GM18867 (cell line): ENCODE data around the gene GSX2.

Experiments used
- ATAC-seq: cut with Tn5 transposase; IDR thresholded peaks from one replicate; pipeline ENCODE4 v1.9.1; 2021; ENCODE audit warnings: mild to moderate bottlenecking, moderate library complexity; ENCODE audit not compliant: unreplicated experiment

The GSX2 gene

DNA sequence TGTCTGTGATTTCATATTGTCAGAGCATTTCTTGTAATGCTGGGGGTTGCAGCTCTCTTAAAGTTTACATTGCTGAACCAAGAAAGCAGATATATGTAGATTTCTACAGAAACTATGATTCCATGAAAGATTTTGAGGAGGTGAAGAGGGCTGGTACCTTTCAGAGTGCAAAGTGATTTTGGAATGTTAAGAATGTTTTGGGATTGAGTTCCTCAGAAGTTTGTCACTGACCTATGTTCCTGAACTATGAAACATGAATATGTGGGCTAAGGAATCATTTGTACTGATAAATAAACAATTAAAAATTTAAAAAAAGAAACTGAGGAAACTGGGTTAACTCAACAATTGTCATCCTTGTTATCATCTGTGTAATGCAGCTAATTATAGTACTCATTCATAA lies 23.3 kb upstream of the GSX2 start:
- no peak for ATAC-seq

DNA sequence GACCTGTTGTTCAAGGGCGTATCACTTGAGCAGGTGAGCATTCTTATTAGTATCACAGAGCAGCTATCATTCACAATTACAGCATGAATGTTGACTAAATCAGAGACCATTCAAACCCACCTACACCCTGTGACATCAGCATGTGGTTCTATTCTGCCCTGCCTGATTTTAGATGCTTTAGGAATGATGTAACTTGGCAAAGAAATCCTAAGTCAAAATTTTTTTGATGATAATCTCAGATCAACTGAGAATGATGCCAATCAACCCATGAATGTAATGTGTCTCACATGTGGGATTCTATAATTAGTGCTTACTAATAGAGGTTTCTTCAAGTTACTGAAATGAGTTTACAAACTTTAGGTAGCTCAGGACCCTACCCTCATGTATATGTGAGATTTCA lies 22.2 kb upstream of the GSX2 start:
- ATAC-seq, result no peak

DNA sequence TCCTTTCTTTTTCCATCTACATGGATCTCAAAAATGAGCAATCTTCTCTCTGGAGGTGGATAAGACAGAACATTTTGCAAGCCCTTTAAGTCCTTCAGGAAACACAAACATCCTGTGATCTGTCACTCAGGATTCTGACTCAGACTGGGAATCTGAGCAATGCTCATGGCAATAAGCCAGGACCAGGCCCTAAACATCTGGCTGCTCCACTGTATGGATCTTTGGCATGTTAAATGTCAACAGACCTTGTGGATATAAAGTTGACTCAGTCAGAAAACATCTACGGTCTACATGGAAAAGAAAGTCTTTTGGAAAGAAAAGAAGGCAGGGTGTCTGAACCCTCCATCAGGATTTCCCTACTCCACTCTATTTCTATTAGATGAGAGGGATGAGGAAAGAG lies 17.8 kb upstream of the GSX2 start:
- ATAC-seq, result no peak

DNA sequence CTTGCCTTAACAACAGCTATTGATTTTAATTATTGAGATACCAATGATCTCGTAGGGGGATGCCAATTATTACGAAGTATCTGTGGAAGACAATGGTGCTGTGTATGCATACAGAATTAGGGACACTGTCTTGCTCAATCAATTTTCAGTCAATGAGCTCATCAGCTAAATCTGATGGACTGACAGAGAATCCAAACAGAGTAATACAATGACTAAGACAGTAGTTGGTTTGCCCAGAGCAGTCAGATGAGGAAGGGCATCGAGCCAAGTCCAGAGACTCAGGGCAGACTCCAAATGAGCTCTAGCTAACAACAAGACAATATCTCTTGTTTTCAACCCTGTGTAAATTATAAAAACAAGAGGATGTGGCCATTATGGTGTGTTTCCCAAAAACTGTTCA lies 14.7 kb upstream of the GSX2 start:
- no peak for ATAC-seq

DNA sequence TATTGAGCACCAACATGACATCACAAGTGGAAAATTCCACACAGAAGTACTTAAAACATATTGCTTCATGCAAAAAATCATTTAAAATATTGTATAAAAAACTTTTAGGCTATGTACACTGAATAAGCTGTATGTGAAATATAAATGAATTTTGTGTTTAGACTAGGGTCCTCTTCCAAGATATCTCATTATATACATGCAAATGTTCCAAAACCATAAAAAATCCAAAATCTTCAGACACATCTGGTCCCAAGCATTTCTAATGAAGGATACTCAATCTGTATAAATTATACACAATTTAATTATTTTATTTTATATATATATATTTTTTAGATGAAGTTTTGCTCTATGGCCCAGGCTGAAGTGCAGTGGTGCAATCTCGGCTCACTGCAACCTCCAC lies 10.1 kb upstream of the GSX2 start:
- ATAC-seq, result no peak

DNA sequence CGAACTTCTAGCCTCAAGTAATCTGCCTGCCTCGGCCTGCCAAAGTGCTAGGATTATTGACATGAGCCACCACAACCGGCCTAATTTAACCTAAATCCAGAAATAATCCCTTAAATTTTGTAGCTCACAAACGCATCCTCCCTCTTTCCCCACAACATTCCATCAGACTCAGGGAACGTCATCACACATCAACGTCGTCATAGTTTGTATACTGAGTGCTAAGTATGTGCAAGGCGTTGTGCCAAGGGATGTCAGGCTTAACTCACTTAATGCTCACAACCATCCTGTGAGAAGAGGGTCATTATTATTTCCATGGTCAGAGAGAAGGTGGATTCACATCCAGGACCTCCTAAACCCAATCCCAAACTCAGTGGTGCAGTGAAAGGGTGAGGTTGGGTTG lies 9.6 kb upstream of the GSX2 start:
- no peak for ATAC-seq

DNA sequence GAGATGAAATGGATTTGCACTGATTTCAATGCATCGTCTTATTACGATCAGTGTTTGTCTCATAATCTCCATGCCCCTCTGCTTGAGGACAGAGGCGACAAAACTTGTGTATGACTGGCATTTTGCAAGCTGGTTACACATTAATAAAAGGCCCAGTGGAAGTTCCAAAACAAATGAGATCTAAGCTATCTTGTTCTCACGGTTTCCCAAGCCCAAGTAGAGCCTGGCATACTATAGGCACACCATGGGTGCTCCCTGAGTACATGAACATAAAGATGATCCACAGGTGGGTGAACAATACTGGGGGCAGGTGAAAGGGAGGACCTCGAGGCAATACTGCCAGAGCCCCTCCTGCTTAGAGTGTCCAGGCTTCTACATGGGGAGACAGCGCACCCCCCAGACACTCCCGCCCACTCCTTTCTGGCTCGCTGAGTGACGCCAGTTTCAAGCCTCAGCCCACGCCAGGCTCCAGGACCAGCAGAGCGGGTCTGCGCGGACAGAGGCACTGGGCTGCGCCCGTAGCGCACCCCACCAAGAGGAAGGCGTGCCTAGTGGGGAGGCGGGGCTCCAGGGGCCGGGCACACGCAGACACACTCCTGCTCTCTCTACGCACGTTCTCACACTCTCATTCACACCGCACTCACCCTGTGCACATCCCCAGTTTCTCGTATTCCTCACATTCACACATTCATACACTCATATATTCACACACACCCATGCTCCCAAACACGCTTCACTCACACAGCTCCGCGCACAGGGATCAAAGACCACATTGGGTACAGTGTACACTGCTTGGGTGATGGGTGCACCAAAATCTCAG lies 8.9 kb upstream of the GSX2 start:
- ATAC-seq, result peak; percentile 81

DNA sequence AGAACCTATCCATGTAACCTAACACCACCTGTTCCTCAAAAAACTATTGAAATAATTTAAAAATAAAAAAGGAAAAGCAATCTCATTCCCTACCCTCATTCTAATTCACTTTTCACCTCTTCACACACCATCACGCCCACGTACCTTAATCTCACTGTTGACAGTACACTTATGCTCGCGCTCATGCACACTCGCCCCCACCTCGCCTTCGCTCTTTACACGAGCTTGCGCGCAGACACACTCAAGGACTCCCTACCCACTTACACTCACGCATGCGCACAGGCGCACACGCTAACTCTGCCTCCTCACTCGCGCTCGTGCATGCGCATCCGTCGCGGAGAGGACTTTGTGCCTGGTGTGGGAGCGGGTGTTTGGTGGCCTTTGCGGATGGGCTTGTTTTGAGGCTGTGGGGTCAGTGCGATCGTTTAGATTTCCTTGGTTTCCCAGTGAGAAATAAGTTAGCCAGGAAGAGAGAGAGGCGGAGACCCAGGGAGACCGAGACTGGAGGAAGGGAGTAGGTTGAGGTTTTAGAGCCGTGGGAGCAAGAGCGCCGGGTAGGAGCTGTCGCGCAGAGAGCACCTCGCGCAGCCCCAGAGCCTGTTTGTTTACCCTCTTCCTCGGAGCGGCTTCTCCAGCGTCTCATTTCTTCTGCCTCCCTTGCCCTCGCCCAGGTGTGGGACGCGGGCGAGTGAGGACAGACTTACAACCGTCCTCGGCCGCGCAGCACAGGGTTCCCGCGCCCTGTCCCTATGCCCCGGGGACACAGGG lies 8.1 kb upstream of the GSX2 start:
- ATAC-seq, result peak; percentile 87

DNA sequence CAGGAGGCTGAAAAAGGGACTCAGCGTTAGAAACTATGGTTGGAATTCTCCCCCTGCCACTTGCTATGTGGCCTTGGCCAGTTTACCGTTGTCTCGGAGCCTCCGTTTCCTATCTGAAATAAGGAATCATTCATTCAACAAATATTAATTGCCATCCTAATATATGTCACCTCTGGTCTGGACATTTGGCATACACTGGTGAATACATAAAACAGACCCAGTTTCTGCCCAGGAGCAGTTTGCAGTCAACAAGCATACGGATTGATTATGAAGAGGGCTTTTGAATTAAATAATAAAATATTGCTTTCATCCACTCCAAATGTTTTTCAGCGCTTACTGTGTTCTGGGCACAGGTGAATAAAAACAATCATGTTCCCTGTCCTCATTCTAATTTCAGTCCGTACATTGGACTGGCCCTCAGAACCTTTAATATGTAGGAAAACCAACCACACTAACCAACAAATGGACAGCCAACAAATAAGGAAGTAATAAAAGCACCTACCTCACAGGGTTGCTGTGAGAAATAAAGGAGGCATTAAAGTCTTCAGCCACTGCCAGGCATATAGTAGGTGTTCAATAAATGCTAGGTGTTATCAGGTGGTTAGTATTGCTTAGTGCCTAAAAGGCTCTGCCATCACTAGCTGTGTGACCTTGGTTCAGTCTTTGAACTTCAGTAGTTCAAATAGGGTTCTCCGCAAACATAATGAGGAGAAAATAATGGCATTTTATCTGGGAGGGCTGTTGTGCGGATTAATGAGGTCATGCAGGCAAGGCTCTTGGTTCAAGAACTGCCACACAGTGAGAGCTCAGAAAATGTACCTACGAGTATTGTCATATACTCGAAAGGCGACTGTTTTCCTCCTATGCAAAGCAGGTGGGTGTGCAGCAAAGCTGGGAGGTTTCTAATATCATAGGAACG lies 7.3 kb upstream of the GSX2 start:
- no peak for ATAC-seq

DNA sequence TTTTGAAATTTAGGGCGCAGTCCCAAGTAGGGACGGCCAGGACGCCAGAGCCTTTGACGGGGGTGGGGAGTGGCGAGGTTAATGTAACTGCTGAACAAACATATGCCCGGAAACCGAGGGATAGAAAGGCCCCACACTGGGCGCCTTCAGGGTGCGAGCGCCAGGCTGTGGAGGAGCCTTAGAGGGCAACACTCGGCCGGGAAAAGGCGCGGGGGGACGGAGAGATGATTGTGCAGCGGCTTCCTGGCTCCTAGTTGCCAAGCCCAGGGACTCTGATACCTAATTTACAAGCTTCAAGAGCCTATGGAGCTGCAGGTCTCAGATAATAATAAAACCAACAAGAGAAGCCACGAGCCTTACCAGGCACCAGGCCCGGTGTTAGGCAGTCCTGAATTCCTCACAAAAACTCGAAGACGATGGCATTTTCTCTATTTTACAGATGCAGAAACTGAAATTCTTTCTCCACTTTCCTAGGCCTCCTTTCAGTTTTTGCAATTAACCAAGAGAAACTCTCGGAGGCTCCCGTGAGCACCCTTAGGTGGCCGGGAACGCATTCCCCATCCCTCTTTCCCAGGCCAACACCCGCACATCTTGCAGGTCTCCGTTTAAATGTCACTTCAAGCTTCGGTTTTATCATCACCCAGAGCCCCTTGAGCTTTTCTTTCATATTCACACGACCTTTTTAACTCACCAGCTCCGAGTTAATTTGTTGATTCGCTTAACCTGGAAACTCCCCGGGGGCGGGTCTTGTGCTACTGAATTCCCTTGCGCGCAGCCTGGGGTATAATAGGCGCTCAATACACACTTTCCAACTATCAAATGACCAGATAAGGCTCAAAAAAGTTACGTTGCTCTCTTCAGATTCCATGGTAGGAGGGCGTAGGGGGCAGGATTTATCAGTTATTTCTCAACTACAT lies 6.4 kb upstream of the GSX2 start:
- no peak for ATAC-seq

DNA sequence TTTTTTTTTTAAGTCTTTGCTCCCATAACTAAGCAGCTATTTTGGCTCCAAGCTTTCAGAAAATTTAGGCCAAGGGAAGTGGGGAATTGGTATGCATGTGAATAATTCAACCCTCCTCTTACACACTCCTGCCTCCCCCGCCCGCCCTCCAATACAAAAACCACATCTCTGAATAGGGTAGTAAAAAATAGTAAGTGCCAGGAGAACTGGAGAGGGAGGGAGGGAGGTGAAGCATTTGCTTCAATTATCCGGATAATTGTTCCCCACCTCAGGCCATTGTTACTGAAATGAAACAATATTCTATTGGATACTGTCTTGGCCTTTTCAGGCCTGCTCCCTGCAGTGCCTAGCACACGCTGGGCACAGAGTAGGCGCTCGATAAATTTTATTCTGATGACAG lies 5.5 kb upstream of the GSX2 start:
- ATAC-seq, result no peak

DNA sequence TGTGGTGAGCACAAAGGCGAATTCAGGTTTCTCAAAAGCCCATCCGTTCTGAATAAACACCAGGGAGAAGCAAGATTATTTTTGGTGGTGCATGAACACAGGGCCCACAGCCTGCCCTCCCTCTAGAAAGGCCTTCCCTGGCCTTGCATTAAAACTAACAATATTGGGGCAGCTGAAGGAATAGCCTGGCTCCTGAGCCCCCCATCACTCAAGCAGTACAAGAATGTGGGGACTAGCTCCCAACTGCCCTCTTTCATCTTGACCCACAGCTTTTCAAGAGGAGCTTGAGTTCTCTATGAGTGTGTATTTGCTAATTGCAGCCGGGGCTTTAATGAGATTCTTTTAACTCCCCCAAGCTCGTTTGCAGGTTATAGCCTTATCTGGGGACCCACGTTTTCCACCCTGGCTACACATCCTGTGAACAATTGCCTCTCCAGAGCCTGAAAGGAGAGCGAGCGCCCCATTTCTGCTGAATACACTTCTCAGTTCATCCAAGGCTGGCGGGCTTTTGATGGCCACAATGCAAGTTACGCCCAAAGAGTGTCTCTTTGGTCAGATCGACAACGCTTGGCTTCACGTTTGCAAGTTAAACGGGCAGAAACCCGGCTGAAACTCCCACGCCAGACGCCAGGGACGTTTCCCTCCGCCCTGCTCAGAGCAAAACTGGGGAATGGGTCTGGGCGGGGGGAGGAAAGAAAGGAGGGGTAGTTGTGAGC lies 4.7 kb upstream of the GSX2 start:
- no peak for ATAC-seq

DNA sequence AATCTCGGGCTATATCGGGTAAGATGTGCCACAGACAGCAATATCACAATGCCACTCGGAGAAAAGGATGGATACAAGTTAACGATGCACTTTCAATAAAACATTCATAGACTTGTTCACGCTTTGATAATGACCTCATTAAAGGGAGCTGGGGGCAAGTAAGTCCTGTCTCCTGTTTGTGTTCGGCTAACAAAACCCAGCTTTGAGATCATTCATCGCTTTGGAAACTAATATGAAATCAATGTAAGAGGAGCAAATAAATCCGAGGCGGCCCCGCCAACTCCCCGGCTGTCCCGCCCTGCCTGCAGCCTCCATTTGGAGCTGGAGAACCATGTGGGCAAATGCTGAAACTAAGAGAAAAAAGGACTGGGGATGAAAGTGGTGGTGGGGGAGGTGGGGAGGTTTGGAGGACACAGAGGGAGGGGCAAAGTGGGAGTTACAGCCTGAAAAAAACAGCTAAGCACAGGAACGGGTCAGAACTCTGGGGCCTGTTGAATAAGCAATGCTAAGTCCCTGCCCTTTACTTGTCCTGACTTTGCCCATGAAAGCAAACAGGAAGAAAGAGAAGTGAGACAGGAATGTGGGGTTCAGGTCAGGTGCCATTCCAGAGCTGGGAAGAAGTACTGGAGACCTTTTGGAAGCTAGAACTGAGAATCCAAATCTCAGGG lies 3.5 kb upstream of the GSX2 start:
- ATAC-seq, result no peak

DNA sequence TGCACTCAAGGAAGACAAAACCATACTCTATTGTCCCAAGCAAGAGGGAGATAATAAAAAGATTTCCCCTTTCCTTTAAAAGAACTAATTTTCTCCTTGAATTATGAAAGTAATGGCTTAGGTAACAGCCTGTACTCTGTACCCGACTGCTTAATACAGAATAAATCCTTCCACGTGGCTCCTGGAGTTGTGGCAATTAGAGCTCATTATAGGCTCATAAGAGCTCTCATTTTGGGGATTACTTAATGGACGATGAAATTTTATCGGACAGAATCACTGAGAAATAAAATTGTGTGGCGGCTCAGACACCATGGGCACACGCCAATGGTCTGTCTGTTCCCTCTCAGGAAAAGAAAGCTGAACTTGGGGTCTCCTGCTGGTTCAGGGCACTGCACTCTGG lies 2.8 kb upstream of the GSX2 start:
- ATAC-seq, result no peak

DNA sequence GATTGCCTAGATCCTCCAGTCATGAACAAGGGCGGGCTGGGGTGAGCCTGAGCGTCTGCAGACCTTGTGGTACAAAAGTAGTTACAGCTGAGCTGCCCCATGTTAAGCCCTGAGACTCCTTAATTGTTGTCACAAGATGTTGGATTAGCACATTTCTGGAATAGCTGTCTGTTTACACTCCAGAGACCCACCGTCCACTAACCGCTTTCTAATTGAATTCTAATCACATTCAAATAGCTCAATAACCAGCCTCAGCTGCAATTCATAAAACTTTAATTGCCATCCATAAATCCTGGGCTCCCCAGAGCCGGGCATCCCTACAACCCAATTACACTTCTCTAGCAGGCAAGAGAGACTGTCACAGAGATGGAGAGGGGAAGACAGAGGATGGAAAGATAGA lies 1.6 kb upstream of the GSX2 start:
- ATAC-seq, result no peak

DNA sequence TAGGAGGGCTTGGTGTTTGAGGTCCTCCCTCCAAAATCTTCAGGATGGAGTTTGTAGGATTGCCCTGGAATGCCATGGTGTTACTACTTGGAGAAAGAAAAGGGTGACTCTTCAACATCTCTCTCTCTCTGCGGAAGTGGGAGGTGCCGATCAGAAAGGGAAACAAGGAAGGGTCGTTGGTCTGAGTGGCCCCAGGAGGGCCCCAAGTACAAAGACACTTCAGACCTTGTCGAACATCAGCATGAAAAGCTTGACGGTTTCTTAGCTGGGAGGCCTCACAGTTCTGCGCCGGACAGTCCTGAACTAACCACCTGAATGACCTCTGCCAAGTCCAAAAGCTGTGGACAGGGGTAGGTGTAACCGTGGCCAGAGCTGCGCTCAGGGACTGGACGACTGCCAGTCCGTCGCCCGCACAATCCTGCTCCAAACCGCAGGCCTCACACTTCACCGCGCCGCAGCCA lies 646 bp upstream of the GSX2 start:
- no peak for ATAC-seq

DNA sequence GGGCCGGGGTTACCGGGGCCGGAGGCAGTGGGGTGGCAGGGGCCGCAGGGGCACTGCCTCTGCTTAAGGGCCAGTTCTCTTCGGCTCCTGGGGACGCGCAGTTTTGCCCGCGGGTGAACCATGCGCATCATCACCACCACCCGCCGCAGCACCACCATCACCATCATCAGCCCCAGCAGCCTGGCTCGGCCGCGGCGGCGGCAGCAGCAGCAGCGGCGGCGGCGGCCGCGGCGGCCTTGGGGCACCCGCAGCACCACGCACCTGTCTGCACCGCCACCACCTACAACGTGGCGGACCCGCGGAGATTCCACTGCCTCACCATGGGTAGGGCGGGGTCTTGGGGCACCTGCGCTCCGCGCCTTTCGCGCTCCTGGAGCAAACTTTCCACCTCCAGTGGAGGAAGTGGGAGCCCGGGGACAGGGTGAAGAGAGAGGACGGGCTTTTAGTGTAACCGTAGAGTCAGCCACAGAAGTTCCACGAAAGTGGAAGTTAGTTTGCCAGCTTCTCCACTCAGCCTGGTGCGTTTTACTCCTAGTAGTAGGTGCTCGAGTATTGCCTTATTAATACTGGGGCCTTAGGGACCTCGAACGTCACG lies 729 bp downstream of the GSX2 start:
- ATAC-seq, result no peak

DNA sequence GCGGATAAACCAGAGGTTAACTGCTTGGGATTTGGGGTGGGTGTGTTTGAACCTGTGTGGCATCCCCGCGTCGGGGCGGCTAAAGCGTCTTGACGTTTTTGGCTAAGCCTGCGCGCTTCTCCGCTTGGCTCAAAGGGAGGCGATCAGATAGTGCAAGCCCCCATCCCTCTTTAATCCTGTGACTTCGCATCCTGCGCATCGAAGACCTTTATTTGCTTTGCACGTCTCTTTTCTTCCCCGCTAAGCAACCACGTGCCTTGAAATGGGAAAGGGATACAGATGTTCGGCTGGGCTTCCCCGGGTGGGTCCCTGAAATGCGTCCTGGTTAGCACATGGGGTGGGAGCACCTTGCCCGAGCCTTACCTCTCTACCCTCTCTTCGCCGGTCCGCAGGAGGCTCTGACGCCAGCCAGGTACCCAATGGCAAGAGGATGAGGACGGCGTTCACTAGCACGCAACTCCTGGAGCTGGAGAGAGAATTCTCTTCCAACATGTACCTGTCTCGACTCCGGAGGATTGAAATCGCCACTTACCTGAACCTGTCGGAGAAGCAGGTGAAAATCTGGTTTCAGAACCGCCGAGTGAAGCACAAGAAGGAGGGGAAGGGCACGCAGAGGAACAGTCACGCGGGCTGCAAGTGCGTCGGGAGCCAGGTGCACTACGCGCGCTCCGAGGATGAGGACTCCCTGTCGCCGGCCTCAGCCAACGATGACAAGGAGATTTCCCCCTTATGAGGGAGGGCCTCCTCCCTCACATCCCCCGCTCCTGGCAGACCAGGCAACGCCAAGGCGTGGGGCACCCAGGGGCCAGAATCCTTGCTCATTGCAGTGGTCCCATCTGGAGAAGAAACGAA lies 1.5 kb downstream of the GSX2 start:
- ATAC-seq, result no peak
